Activated CD8-positive, alpha-beta T cell treated with anti-CD3 and anti-CD28 coated beads for 36 hours (primary cell): ENCODE measurements around the gene ENTPD5. TPM values are rescaled to one million over a fixed set of nuclear protein-coding genes. Genes with fewer than 3 reads are reported as not detected.
"Not testable (repeated sequence)": the region's sequence is repeated elsewhere in the genome, so short reads cannot be mapped to it uniquely, and the experiment has no call there.

ENCODE experiments used
- ATAC-seq: fragments of 200-7000 bp; cut with Tn5 transposase; one replicate; pipeline ENCODE4 v1.10.0; 2021; ENCODE audit warnings: mild to moderate bottlenecking, moderate library complexity
- CTCF ChIA-PET: fragments of 350-600 bp; sonication (Branson Sonifier 250); formaldehyde crosslinking; loops from one replicate; lab custom pipeline; 2021; ENCODE audit warnings: antibody characterized with exemption; lab: Charles Lee
- POLR2A ChIA-PET: fragments of 350-600 bp; sonication (Branson Sonifier 250); formaldehyde crosslinking; loops from one replicate; lab custom pipeline; 2021; ENCODE audit warnings: antibody characterized with exemption; lab: Charles Lee
- DNase-seq: peaks from one replicate; pipeline ENCODE4 v3.0.0-alpha.2; 2020
- H3K27ac Mint-ChIP-seq: one replicate; pipeline ENCODE4 v1.8.0; 2021; ENCODE audit warnings: mild to moderate bottlenecking, mixed read lengths
- H3K27me3 Mint-ChIP-seq: one replicate; pipeline ENCODE4 v1.8.0; 2021; ENCODE audit warnings: mixed read lengths
- H3K36me3 Mint-ChIP-seq: one replicate; pipeline ENCODE4 v1.8.0; 2021; ENCODE audit warnings: low read depth, mixed read lengths
- H3K4me1 Mint-ChIP-seq: one replicate; pipeline ENCODE4 v1.8.0; 2021; ENCODE audit warnings: low read depth, mixed read lengths
- H3K4me3 Mint-ChIP-seq: one replicate; pipeline ENCODE4 v1.8.0; 2021; ENCODE audit warnings: mild to moderate bottlenecking, moderate library complexity, mixed read lengths
- H3K9me3 Mint-ChIP-seq: one replicate; pipeline ENCODE4 v1.8.0; 2021; ENCODE audit warnings: mixed read lengths
- intact Hi-C: fragments of 100-400 bp; cut with micrococcal nuclease; formaldehyde crosslinking; loops from one replicate; pipeline ENCODE4 v1.10.0; 2022
- total RNA-seq, 2 experiments: library from RNA; stranded (reverse); gene quantifications; one replicate each; pipeline ENCODE4 v1.2.3, GENCODE V29; 2021
- TF ChIP-seq, protein P1 (sequence below): fragments of 200-600 bp; IDR thresholded peaks from one replicate; pipeline ENCODE4 v1.8.0; 2022; ENCODE audit warnings: antibody characterized with exemption, mild to moderate bottlenecking

ENTPD5 gene
- total RNA-seq, 2 experiments from 2014 or later = 11.9 to 13.9 TPM

DNA sequence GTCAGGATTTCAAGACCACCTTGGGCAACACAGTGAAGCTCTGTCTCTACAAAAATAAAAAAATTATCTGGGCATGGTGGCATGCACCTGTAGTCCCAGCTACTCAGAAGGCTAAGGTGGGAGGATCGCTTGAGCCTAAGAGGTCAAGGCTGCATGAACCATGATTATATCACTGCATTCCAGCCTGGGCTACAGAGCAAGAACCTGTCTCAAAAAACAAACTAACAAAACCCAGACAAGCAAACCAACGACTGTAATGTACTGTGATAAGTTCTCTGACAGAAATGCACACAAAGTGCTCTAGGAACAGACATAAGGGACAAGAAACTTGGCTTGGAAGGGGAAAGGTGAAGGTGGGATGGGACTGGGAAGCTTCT, 22.4 kb downstream of the ENTPD5 start:
- no peaks in the 10 kb centered on the region for H3K9me3 Mint-ChIP-seq
- H3K27ac Mint-ChIP-seq = no peak overlapping the region
- H3K27me3 Mint-ChIP-seq = no peaks in the 10 kb centered on the region
- no peak overlapping the region for H3K4me3 Mint-ChIP-seq
- H3K4me1 Mint-ChIP-seq = no peaks in the 10 kb centered on the region
- TF ChIP-seq, protein P1, sequence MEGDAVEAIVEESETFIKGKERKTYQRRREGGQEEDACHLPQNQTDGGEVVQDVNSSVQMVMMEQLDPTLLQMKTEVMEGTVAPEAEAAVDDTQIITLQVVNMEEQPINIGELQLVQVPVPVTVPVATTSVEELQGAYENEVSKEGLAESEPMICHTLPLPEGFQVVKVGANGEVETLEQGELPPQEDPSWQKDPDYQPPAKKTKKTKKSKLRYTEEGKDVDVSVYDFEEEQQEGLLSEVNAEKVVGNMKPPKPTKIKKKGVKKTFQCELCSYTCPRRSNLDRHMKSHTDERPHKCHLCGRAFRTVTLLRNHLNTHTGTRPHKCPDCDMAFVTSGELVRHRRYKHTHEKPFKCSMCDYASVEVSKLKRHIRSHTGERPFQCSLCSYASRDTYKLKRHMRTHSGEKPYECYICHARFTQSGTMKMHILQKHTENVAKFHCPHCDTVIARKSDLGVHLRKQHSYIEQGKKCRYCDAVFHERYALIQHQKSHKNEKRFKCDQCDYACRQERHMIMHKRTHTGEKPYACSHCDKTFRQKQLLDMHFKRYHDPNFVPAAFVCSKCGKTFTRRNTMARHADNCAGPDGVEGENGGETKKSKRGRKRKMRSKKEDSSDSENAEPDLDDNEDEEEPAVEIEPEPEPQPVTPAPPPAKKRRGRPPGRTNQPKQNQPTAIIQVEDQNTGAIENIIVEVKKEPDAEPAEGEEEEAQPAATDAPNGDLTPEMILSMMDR = no peak
- peaks cover 3% of the 10 kb centered on the region for H3K36me3 Mint-ChIP-seq
- intact Hi-C loops = no loop called here
- ATAC-seq = no peak
- POLR2A ChIA-PET = no interaction called here
- CTCF ChIA-PET = no interaction called here
- no peak for DNase-seq

- ATAC-seq (no peak), DNase-seq (no peak)
- ChIA-PET CTCF (no interaction called here), POLR2A (no interaction called here)
- intact Hi-C loops = no loop called here
- Mint-ChIP-seq H3K4me3 (no peak overlapping the region), H3K27ac (no peak overlapping the region), H3K36me3 (peaks cover 3% of the 10 kb centered on the region), H3K9me3 (no peaks in the 10 kb centered on the region), H3K4me1 (no peaks in the 10 kb centered on the region), H3K27me3 (no peaks in the 10 kb centered on the region)
- TF ChIP-seq, protein P1 = no peak
Measured at GRCh38 chr14:73995977-73996378, 23.1 kb downstream of the ENTPD5 start.

DNA sequence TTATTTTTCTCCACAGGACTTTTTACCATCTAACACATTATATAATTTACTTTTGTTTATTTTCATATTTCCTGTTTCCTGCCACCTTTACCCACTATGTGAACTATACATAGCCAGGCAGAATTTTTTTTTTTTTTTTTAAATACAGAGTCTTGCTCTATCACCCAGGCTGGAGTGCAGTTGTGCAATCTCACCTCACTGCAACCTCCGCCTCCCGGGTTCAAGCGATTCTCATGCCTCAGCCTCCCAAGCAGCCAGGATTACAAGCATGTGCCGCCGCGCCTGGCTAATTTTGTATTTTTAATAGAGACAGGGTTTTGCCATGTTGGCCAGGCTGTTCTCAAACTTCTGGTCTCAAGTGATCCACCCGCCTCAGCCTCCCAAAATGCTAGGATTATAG, 24.2 kb downstream of the ENTPD5 start:
- CTCF ChIA-PET, H3K27me3 Mint-ChIP-seq, H3K9me3 Mint-ChIP-seq, H3K27ac Mint-ChIP-seq, ATAC-seq, H3K4me1 Mint-ChIP-seq, H3K36me3 Mint-ChIP-seq, POLR2A ChIA-PET, H3K4me3 Mint-ChIP-seq, DNase-seq, intact Hi-C loops: not testable (repeated sequence)

DNA sequence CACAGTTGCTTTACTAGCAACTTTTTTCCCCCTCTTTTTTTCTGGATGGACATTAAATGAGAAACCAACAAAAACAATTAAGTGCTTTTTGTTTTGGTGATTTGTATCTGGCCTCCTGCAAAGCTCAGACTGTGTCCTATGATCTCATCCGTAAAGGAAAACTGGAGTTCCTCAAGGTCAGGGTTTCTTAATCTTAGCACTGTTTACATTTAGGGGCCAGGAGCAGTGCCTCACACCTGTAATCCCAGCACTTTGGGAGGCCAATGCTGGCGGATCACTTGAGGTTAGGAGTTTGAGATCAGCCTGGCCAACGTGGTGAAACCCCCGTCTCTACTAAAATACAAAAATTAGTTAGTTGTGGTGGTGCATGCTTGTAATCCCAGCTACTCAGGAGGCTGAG, 28.0 kb downstream of the ENTPD5 start:
- DNase-seq (no peak), ATAC-seq (no peak)
- peaks cover 5% of the 10 kb centered on the region for H3K36me3 Mint-ChIP-seq
- ChIA-PET POLR2A (no interaction called here), CTCF (no interaction called here)
- TF ChIP-seq, protein P1 = no peak
- H3K9me3 Mint-ChIP-seq = no peaks in the 10 kb centered on the region
- H3K4me3 Mint-ChIP-seq = no peak overlapping the region
- H3K27me3 Mint-ChIP-seq = no peaks in the 10 kb centered on the region
- intact Hi-C loops = no loop called here
- H3K27ac Mint-ChIP-seq = no peak overlapping the region
- H3K4me1 Mint-ChIP-seq = no peaks in the 10 kb centered on the region

GRCh38 chr14:73988656-73989055, 30.4 kb downstream of the ENTPD5 start:
- intact Hi-C loops, ATAC-seq, POLR2A ChIA-PET, H3K9me3 Mint-ChIP-seq, H3K4me3 Mint-ChIP-seq, H3K4me1 Mint-ChIP-seq, CTCF ChIA-PET, H3K27ac Mint-ChIP-seq, DNase-seq, H3K27me3 Mint-ChIP-seq: not testable (repeated sequence)
- H3K36me3 Mint-ChIP-seq = peaks cover 17% of the 10 kb centered on the region

- Mint-ChIP-seq H3K4me3 (no peak overlapping the region), H3K27me3 (no peaks in the 10 kb centered on the region), H3K9me3 (no peaks in the 10 kb centered on the region), H3K36me3 (peaks cover 17% of the 10 kb centered on the region), H3K4me1 (no peaks in the 10 kb centered on the region), H3K27ac (no peak overlapping the region)
- POLR2A ChIA-PET = no interaction called here
- intact Hi-C loops = no loop called here
- ATAC-seq (no peak), DNase-seq (no peak)
- CTCF ChIA-PET = no interaction called here
- TF ChIP-seq, protein P1 = no peak
Measured at GRCh38 chr14:73988065-73988464, 31.0 kb downstream of the ENTPD5 start.
